GM18868 (cell line): ENCODE results near the gene CYB561.

Source experiments
- ATAC-seq: cut with Tn5 transposase; IDR thresholded peaks from one replicate; pipeline ENCODE4 v1.9.1; 2021; ENCODE audit warnings: mild to moderate bottlenecking, moderate library complexity; ENCODE audit not compliant: unreplicated experiment

The CYB561 gene

DNA sequence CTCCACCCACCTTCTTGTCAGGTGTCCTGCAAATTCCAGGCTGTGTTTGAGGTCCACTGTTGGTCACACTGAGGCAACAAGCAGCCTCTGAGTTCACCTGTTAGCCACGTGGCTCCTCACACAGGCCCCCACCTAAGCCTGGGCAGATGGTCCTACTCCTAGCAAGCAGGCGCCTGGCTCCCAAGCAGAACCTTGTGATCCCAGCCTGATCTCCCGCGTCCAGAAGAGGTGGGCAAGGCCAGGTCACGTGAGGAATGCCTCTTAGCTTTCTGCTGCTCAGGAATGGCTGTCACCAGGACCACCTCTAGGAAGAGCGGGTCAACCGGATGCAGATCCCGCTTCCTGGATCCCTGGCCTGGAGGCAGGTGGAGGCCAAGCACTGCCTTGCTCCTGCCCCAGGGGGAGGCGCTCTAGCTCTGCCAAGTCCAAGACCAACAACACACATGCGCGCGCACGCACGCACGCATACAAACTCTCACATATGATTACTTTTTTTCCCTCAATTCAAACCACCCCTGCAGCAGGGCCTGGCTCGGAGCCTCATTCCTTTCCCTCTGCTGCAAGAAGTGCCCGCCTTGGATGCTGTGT lies 9.5 kb downstream of the CYB561 start:
- ATAC-seq: no peak

DNA sequence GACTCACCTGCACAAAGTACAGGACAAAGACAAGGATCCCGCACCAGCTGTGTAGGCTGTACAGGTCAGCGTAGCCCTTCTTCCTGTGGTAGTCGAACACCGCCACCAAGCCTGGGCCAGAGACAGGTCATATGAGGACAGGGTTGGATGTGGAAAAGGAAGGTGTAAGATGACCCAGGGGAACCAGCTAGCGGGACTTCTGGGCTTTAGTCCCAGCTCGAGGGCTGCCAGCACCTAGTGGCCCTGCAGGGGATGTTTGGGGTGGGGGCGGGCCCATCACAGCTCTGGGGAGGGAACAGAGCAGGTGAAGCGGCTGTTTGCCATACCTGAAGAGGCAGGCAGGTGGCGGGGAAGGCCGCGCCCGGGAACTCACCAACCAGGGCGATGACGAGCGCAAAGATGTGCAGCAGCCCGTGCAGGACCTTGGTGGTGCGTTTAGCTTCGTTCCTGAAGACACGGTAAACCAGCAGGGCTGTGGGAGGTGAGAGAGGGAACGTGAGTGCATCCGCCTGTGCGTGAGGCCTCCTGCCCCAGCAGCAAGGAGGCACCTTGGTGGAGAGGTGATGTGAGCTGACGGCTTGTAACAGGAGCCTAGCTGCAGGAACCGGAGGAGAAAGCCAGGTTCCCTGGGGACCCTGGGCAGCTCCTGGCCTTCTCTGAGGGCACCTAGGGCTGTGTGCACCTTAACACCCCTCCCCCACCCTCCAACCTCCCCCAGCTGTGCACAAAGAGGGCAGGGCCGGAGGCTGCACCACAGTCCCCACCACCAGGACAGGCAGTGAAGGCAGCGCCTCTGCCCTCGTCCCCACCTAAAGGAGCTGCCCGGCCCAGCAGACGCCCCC lies 10.2 kb downstream of the CYB561 start:
- no peak for ATAC-seq

DNA sequence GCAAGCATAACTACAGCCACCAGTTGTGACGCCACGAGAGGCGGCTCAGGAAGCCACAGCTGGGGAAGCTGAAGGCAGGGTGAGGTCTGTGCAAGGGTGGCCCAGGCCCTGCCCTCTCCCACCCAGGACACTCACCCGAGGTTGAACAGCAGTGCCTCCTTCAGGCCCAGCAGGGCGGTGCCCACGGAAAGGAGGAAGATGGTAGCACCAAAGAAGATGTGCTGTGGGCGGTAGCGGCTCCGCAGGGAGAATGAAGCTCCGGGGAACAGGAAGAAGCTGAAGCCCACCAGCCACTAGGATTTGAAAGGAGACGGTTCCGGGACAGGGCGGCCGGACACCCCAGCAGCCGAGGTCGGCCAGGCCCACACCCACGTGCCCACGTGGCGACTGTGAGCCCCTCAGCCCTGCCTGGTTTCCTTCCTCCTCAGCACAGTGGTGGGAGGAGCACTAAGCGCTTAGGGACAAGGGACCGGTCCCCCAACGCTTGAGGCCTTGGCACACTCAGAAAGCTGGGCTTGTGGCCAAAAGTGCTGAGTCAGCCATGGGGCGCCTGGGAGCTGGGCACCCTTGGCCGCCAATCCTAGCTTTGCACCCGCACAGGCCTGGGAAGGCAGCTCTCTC lies 11.0 kb downstream of the CYB561 start:
- no peak for ATAC-seq

DNA sequence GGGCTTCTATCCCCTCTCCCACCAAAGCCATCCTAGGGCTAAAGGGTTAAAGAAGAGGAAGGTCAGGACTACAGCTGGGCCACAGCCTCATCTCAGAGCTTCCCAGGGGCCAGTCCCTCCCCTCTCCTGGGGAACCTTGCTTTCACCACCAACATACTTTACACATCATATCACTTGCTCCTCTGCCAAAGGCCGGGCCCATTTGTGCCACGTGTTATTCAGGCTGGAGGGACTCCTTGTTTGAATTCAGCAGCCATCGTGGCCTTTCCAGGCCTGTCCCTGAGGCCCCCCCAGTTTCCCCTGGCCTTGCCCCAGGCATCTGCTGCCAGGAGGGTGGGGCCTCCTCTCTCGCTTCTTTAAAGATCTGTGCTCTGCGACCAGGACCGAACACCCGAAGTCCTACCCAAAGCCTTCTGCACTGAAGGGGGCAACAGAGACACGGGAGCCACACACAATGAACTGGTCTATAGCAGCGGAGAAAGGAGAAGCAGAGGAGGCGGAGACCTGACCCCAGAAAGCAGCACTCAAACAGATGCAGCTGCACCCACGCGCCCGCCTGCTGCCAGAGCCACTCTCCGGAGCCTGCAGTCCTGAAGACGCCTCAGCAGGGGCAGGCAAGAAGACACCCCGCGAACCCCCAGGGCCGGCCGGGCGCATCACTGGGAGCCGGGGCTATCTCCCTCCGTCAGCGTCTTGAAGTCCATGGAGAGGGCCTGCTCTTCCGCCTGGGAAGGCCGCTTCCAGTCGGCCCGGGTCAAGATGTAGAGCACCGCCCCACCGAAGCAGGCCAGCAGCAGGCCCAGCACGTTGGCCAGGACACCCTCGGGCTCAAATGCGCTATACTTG lies 12.1 kb downstream of the CYB561 start:
- ATAC-seq: no peak

DNA sequence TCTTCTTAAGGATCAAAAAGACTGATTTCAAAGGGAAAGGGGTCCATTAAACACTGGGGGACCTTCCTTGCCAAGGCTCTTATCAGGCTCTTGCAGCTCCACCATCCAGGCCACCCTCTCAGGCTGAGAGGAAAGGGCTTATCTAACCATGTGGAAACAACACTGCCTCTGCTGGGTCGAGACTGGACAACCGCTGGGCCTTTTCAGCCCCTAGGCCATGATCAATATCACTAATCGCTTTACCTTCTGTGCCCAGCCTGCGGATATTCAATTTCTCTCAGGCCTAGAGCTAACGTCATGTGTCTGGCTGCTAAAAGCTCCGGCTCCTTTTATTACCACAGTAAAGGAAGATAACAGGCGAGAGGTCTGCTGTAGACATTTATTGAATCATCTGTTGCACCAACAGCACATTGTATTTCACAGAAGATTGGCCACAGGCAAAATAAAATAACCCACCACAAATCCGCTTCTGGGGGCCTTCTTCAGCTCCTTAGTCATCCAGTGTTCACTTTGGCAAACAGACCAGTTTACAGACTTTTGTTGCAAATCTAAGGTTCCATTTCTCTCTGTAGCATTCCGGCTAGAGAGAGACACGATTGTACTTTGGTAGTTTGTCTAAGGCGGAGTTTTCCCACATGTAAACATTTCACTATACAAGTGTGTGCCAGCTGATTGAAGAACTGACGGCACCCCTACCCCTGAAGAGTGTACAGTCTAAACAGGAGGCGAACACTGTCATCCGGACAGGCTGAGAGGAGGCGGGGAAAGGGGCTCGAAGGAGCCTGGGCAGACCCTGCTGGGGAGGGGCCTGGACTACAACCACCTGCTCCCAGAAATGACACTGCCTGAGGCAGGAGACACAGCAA lies 13.9 kb downstream of the CYB561 start:
- no peak for ATAC-seq

DNA sequence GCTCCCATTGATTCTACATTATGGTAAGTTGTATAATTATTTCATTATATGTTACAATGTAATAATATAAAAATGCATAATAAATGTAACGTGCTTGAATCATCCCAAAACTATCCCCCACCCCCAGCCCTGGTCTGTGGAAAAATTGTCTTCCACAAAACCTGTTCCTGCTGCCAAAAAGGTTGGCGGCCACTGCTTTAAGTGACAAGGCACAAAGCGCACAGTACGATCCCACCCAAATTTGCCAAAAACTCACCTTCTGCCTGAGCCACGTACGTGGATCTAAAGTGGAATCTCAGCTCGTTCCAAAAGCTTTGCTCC lies 14.5 kb downstream of the CYB561 start:
- no peak for ATAC-seq

DNA sequence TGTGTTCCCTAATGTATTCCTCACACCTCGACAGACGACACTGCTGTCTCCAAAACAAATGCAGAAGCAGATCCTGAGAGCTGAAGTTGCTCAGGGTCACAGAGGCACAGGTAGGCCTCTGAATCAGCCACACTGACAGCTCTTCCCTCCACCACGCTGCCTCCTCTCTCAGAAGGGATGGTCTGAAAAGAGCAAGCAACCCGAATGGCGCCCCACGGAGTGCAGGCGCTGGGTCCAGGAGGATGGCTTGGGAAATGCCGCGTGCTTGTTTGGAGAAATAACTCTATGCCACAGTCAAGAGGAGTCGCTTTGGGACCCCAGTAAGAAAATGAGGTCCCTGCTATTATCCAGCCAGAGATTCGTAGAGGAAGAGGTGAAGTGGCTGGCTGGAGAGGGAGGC lies 15.9 kb downstream of the CYB561 start:
- no peak for ATAC-seq

DNA sequence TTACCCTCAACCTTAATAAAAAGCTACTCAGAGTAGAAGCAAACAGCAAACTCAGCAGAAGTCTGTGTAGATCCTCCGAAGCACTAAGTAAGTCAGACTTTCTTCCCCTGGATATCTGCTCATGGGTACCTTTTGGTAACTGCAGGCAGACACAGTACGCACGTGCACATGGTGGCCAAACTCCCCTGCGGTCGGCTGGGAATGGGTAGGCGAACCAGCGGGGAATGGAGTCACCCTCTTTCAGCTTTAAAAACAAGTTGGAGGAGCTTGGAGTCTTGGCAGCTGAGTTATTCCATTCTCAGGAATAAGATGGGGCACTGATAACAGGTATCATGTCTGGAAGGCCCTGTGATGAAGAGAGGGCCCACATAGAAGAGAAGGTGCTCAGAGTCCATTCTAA lies 16.3 kb downstream of the CYB561 start:
- ATAC-seq: no peak

DNA sequence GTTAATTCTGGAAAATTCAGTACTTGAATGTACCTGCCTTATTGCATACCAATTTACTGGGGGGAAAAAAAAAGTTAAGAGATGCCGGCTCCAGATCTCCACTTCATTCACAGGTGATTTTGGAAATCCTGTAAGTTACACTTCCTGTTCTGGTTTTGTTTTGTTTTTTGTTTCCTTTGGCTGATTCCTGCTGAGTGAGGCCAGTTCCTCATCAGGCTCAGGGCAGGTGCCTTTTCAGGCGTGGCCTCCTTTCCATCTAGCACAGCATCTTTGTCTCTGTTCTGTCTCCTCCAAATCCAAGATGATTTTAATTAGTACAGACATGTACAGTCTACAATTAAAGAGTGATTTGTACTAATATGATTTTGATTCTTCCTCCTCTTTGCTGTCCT lies 19.2 kb downstream of the CYB561 start:
- ATAC-seq: no peak

DNA sequence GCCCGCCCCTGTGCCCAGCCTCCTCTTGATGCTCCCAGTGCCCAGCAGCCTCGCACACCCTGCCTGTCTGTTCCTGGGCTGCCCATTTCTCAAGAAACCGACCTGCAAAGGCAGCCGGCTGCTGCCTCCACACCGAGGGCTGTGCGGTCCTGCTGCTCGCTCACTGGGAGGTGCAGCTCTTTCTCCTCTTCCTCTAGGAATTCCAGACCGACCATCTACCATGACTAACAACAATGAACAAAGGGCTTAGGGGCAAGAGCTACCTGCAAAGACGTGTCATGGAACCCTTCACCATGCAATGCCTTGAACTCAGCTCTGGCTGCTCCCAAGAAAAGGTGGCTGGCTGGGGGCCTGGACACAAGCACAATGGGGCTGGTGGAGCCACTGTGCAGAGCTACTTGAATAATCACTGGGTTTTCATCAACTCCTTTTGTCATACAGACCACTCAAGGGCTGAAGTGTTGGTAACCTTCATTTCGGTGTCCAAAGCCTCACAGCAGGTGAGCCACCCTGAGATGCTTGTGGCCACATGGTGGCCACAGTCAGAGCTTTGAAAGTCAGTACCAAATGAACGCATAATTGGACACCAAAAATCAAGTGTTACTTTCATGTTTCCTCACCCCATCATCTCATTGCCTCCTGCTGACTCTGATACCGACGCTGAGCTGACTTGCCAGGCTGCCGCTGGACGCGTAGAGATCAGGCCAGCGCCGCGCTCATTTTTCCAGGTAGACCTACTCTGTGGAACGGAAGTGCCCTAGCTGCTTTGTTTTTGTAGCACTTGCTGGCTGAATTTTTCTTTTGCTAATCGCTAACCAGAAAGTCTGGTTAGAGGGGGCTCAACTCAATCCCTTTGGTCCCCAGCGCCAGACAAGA lies 19.8 kb downstream of the CYB561 start:
- no peak for ATAC-seq

DNA sequence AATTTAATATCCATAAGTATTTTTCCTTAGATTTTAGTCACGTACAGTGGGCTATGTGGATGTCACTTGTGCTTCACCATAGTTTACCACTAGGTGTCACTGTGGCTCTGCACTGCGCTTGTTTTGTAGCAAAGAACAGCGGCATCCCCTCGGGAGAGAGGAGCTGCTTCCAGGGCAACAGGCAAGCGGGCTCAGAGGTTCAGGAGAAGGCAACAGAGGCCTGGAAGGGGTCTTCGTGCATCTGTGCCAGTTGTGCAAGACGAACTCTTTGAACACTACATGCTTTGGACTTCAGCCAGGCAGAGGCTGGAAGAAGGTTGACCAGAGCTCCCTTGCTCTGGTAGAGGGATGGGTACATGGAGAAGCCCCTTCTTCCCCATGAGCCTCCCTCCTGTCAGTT lies 20.6 kb downstream of the CYB561 start:
- no peak for ATAC-seq

DNA sequence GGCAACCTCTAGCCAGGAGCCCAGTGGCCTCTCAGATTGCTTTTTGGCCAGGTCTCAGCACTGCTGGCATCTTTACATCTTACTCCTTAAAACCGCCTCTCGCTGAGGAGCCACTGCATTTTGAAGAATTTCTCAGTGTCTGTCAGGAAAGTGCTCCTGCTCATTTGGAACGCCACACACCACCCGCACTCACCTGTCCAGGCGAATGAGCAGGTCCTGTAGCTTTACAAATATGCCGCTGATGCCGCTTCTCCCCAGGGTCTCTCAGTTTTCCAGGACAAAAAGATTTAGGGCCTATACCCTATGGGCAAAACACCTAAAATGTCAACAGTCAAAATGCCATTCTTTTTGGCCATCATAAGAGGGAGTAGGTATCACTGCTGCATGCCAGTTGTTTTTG lies 22.1 kb downstream of the CYB561 start:
- no peak for ATAC-seq

DNA sequence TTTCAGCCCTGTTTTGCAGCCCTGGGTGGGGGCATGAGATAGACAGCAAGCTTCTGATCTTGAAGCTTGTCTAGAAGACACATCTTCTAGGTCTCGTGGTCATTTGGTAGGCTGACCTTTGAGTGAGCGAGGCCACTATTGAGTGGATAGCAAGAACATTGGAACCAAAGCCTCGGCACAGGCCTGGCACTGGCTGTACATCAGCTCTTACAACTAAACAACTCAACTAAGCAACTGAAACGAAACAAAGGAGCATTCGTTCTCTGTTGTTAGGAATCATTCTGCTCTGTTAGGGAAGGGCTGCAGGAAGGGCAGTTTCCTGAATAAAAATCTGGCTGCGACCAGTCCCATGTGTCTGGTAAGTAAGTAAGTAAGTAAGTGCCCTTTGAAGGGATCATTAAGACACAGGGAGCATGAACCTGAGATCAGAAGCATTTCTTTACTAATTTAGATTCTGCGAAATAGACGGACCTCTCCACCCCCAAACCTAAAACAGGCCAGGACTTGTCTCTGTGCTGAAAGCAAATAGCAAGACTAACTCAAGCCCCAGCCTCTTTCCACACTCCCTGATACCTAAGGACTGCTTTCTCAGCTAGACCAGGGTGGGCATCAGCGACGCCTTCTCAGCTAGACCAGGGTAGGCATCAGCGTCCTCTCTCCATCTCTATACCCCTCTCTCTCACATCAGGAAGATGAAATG lies 22.7 kb downstream of the CYB561 start:
- ATAC-seq: no peak

DNA sequence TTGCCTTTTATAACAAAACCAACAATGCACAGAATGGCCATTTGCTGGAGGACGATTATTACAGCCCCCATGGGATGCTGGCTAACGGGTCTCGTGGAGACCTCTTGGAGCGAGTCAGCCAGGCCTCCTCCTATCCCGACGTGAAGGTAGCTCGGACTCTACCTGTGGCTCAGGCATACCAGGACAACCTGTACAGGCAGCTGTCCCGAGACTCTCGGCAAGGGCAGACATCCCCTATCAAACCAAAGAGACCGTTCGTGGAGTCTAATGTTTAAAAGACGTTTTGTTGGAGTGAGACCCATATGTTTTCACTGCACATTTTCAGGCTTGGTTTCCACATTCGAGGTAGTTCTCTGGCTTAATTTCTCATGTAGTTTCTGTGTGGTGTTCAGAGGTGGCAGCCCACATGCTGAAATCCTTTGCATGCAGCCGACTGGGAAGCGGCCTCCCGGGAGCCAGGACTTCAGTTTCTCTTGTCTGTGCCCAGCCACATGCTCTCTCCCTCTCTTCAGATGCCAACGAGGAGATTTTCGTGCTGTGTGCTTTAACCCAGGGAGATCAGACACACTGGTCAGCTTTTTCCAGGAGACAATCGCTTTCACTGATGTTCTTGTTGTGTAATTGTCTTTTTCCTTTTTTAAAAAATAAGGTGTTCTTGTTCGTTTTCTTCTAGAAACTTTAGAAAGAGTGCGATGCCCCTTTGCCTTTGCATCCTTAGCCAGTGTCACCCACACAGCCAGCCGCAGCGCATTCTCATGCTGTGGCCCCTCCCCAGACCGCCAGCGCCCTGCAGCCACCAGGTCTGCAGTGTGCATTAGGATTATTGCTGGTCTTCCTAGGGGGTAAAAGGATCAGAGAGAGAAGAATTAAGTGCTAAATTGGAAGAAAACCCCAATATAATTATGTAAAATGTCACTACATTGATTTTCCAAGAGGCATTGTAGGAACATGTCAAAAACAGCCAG lies 24.1 kb downstream of the CYB561 start:
- ATAC-seq: no peak

DNA sequence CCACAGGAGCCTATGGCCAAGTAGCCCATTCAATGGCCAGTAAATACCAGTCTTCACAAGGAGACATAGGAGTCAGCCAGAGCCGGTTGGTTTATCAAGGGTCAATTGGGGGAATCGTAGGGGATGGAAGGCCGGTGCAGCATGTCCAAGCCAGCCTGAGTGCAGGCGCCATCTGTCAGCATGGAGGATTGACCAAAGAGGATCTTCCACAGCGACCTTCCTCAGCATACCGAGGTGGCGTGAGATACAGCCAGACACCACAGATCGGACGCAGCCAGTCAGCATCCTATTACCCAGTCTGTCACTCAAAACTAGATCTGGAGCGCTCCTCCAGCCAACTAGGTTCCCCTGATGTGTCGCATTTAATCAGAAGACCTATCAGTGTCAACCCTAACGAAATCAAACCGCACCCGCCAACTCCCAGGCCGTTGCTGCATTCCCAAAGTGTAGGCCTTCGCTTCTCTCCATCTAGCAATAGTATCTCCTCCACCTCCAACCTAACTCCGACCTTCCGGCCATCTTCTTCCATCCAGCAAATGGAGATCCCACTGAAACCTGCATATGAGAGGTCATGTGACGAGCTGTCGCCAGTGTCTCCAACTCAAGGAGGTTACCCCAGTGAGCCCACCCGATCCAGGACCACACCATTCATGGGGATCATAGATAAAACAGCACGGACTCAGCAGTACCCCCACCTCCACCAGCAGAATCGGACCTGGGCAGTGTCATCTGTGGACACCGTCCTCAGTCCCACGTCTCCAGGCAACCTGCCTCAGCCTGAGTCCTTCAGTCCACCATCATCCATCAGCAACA lies 25.0 kb downstream of the CYB561 start:
- no peak for ATAC-seq

DNA sequence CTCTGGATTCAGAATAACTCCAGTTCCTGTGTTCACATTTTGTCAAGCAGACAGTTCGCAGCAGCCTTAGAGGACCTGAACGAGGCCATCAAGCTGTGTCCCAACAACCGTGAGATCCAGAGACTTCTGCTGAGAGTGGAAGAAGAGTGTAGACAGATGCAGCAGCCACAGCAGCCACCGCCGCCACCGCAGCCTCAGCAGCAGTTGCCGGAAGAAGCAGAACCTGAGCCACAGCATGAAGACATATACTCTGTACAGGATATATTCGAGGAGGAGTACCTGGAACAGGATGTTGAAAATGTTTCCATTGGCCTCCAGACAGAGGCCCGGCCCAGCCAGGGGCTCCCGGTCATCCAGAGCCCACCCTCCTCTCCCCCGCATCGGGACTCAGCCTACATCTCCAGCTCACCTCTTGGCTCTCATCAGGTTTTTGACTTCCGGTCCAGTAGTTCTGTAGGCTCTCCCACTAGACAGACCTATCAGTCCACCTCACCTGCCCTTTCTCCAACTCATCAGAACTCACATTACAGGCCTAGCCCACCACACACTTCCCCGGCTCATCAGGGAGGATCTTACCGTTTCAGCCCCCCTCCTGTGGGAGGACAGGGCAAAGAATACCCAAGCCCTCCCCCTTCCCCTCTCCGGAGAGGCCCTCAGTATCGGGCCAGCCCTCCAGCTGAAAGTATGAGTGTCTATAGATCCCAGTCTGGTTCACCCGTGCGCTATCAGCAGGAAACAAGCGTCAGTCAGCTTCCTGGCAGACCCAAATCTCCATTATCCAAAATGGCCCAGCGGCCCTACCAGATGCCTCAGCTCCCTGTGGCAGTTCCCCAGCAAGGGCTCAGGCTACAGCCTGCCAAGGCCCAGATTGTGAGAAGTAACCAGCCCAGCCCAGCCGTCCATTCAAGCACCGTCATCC lies 25.9 kb downstream of the CYB561 start:
- ATAC-seq: no peak
